ENCODE results near the gene RAI1.

The RAI1 gene

GRCh38 chr17:17701658-17702057 is 20.4 kb downstream of the RAI1 start:
- no peak for DNase-seq

DNA sequence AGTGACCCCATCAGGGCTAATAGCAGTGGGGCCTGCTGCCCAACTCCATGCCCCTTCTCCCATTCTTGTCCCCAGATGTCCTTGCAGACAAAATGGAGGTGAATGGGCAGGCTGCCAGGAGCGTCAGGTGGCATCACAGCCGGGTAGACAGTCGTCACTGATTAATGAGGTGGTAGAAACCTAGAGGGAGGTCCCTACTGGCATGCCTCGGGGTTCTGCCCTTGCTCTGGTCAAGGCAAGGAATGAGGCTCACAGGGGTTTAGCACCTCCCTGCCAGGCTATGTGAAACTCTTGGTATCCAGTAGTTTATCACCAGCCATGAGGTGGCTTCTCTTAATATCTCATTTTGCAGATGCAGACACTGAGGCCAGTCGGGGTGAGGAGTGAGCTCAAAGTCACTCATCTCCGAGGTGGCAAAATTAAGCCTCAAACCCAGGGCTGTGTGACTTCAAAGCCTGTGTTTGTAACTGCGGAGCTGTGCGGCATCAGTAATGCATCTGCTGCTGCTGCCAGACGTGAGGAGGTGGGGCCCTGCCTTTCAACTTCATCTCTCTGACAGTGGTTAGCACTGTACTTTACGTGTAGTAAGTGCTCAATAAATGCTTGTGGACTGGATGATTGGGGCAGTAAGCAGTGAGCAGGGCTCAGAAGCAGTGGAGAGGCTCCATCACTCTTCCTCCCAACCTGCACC is 21.3 kb downstream of the RAI1 start:
- DNase-seq = no peak

DNA sequence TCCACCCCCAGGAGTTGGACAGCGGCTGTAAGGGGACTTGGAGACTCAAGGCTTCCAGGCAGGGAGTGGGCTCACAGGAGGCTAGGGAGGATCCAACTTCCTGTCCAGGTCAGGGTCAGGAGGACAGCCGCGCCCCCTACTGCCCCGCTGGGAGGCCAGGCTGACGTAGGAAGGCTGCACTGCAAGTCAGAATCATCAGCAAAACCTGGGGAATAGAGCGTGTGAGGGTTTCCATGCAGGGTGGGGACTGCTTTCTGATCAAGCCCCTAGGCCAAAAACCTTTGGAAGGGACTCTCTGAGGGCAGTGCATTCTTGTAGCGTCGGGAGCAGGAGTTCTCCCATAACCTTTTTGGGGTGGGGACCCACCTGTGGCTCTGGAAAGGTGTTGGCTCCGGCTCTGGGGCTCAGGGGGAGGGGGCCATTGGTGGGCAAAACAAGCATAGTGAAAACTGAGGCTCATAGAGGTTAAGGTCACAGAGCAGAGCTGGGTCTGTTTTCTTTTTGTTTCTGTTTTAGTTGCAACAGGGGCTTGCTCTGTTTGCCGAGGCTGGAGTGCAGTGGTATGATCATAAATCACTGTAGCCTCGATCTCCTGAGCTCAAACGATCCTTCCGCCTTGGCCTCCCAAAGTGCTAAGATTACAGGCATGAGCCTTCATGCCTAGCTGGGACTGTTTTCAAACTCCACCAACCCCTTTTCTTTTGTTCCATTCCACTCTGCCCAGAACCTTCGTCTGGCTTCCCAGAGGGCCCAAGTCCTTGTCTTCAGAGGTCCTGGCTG is 22.1 kb downstream of the RAI1 start:
- DNase-seq = no peak

- DNase-seq = no peak
Observed at GRCh38 chr17:17704931-17705330, 23.7 kb downstream of the RAI1 start.

- DNase-seq = no peak
Observed at GRCh38 chr17:17706140-17707060, 25.1 kb downstream of the RAI1 start.

DNA sequence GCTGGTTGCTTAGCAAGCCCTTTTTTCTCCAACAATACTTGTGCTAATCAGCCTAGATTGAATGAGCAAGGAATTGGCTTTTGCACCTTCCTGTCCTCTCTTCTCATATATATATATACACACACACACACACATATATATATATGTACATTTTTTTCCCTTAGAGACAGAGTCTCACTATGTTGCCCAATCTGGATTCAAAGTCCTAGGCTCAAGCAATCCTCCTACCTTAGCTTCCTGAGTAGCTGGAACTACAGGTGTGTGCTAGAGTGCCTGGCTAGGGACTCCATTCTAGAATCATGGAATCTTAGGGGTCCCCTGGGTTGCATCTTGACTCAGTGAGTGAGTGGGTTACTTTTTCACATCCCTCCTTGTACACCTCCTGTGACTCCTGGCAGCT is 27.0 kb downstream of the RAI1 start:
- no peak for DNase-seq

DNA sequence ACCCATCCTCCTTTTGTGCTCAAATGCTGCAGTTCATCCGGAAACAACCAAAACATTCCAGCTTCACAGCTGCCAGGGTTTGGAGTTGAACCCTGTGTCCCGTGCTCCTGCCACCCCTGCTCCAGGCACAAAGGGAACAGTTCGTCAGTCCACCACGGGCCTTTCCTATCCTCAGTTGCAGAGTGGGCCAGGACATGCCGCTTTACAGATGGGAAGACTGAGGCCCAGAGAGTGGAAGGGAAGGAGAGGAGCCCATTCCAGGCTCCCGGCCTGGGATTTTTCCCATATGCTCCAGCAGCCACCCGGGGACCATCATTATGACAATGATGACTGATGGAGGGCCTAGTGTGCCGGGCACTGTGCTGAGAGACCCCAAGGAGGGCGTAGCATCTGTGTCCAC is 27.6 kb downstream of the RAI1 start:
- no peak for DNase-seq

DNA sequence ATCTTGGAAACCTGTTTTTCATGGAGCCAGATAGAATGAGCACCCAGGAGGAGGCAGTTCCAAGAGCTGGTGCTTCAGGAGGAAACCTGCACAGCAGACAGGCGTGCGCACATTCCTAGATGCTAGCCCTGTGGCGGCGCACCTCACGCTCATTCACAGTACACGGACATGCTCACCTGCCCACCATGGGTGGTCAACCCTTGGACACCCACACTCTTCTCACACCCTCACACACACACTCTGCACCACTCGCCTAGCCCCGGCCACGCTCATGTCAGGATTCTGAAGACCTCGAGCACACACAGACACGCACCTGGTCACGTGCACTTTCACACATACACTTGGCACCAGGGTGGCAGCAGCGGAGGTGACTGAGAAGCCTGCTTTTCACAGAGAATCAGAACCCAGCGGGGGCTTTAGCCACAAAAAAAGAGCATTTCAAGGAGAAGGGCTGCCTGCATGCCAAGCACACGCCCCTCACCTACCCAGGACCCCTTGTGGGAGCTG is 28.6 kb downstream of the RAI1 start:
- no peak for DNase-seq

- no peak for DNase-seq
Observed at GRCh38 chr17:17710355-17710727, 29.1 kb downstream of the RAI1 start.

DNA sequence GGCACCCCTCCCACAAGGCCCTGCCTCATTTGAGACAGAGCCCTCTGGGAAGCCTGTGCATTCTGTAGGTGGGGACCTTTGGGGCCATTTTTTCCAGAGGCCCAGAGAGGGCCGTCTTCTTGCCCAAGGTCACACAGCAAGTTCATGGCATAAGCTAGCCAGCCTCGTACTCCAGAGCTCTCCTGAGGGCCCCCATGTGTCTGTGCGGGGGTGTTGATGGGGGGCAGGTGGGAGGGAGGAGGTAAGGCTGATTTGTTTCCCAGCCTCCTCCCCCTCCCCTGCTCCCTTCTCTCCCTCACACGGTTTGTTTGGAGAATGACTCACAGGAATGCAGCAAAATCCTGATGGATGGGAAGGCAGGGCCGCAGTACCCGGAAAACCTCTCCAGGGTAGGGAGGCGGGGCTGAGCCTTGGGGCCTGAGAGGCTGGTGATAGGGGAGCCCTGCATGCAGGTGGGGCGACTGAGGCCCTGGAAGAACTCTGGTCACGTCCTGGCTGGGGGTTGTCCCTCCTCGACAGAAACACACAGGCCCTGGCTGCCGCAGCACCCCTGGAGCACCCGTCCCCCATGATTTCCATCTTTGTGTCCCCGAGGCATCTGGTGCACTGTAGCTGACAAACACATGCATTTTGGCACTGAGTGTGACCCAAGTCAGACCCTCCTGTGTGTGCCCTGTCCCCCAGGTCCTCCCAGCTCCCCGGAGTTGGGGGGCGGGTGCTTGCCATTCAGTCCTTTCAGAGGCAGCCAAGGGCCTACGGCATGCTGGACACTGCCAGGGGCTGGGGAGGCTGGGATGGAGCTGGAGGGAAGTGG is 29.7 kb downstream of the RAI1 start:
- no peak for DNase-seq

DNA sequence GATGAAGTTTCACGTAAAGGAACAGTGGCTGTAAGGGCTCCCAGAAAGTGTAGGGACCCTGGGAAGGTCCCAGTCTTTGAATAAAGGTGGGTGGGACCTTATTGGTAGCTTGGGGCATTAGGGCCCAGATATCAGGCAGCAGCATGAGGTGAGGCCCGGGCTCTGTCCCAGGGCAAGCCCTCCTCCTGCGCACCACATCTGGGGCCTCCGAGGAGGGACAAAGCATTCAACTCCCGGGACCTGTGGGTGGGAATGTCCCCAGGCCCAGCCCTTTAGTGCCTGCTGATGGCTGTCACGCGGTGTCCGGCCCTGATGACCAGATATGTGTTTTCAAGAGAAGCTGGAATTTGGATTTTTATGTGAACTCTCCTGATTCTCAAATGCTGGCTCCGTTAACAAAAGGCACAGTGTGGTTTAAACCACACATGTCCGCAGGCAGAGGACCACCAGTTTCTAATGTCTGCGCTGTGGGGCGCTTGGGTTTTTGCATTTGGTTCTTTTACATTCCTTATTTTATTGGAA is 30.4 kb downstream of the RAI1 start:
- no peak for DNase-seq

DNA sequence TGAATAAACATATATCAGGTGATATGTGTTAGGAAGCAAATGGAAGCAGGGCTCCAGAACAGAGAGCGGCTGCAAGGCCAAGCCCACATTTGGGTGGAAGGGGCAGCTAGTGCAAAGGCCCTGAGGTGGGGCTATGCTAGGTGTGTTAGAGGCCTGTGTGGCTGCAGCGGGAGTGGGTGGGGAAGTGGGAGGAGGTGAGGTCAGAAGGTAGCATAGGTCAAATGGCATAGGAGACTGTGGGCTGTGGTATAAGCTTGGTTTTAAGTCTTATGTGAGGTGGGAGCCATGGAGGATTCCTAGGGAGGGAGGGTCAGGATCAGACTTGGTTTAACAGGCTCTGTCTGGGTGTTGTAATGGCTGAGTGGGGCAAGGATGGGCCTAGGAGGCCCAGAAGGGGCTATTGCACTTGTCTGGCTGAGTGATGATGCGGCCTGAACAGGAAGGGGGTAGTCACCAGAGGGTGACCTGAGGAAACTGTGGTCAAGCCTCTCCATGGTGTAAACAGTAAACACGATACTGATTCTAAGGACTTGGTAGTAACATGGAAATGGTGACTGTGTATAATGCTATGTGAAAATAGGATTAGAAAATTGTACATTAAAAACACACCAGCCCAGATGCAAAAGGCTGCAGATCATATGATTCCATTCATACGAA is 31.1 kb downstream of the RAI1 start:
- no peak for DNase-seq

- DNase-seq = no peak
Observed at GRCh38 chr17:17713839-17714238, 32.6 kb downstream of the RAI1 start.

- DNase-seq = no peak
Observed at GRCh38 chr17:17714261-17714866, 33.1 kb downstream of the RAI1 start.

DNA sequence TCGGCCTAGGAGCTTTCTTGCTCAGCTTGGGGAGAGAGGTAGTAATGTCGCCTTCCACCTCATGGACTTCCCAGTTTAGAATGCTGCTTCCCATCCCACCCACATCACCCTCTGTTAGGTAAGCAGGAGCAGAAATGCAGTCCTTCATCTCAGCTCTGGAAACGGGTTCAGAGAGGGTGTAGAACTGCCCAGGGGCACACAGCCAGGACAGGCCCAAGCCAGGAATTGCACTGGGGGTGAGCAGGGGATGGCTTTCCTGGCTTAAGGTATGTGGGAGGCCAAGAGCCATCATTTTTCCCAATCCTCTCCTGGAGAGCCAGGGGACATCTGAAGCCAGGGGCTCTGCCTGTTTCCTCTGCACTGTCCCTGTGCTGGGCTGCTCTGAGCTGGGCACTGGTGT is 33.6 kb downstream of the RAI1 start:
- no peak for DNase-seq

DNA sequence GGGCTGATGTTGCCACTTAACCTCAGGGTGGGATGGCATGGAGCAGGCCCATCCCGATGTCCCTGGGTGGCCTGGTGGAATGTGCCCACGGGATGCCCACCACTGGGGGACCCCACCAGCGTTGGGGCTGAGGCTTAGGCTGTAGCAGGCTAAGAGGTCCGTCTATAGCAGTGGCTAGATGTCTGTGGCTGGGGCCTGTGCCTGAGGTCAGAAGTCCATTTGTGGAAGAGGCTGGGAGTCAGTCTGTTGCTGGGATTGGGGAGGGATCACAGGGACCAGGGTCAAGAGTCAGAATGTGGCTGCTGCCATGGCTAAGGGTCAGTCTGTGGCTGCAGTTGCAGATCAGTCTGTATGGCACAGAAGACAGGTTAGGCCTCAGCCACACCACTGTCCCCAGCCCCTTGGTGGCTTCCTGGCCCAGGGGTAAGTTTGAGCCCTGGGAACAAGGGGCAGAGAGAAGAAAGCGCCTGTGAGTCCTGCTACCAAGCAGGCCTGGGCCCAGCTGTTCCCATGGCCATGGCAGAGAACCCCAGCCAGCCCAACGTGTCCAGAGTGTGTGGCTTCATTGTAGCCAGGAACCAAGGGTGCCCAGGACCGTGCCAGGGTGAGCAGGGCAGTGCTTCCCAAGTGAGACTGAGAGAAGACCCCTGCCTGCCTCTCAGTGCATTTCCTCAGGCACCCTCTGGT is 35.7 kb downstream of the RAI1 start:
- no peak for DNase-seq

GRCh38 chr17:17718251-17718650 is 37.0 kb downstream of the RAI1 start:
- DNase-seq = no peak

DNA sequence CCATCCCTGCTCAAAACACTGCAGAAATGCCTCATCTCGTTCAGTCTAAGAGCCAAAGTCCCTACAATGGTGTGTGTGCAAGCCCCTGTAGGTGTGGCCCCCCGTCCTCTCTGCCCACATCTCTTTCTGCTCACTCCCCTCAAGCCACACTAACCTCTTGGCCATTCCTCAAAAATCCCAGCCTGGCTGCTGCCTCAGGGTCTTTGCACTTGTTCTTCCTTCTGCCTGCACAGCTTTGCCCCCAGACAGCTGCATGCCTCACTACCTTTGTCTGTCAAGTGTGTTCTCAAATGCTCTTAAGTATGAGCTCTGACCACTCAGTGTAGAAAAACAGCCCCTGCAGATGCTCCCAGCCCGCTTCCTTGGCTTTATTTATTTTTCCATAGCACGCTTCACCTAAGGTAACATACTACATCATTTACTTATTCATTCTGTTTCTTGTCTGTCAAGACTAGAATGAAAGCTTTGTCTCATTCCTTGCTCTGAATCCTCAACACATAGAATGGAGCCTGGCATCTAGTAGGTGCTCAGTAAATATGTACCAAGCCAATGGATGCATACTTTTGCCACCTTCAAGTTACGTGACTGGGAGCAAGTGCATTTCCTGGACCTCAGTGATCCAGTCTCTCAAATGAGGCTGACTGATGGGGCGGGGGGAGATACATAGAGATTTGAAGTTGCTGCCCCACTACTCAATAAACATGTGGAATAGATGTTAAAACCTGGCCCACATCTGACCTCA is 38.1 kb downstream of the RAI1 start:
- DNase-seq = no peak

GRCh38 chr17:17719966-17720543 is 38.8 kb downstream of the RAI1 start:
- no peak for DNase-seq
